Large intestine (tissue), 3 donors: Measurements from ENCODE around the gene POLE. TPM values are rescaled to one million over a fixed set of nuclear protein-coding genes. Genes with fewer than 3 reads are reported as not detected.

ENCODE experiments used
- DNase-seq, 2 donors: peaks; one replicate each; pipeline versions ENCODE4 v3.0.0 to v3.0.0-alpha.2; 2013
- H3K27ac ChIP-seq: one replicate; pipeline ENCODE4 v1.5.1; 2013; ENCODE audit warnings: low read length
- H3K27me3 ChIP-seq: 2 replicates; pipeline ENCODE4 v1.6.1; 2013; ENCODE audit warnings: low read length; ENCODE audit not compliant: control insufficient read depth, insufficient read depth
- H3K36me3 ChIP-seq: 2 replicates; pipeline ENCODE4 v1.6.1; 2013; ENCODE audit warnings: low read length; ENCODE audit not compliant: control insufficient read depth, insufficient read depth
- H3K4me1 ChIP-seq: one replicate; pipeline ENCODE4 v1.6.1; 2013; ENCODE audit warnings: low read length; ENCODE audit not compliant: control insufficient read depth, insufficient read depth
- H3K4me3 ChIP-seq: one replicate; pipeline ENCODE4 v1.5.1; 2013; ENCODE audit warnings: low read length
- H3K9me3 ChIP-seq: one replicate; pipeline ENCODE4 v1.6.1; 2013; ENCODE audit warnings: mild to moderate bottlenecking, low read depth, low read length, moderate library complexity; ENCODE audit not compliant: control insufficient read depth
- WGBS: methylation state at CpG from one replicate; pipeline ENCODE4 v1.1.5; 2013; ENCODE audit warnings: low lambda C conversion rate; ENCODE audit not compliant: insufficient coverage; 5-methylcytosine and 5-hydroxymethylcytosine counted together
- polyA plus RNA-seq: library from polyadenylated mRNA; unstranded; fragments of 120-200 nt; gene quantifications from one replicate; pipeline ENCODE4 v1.2.1, GENCODE V29; 2013

POLE gene
- polyA plus RNA-seq, 1 donor, result 48.1 TPM

DNA sequence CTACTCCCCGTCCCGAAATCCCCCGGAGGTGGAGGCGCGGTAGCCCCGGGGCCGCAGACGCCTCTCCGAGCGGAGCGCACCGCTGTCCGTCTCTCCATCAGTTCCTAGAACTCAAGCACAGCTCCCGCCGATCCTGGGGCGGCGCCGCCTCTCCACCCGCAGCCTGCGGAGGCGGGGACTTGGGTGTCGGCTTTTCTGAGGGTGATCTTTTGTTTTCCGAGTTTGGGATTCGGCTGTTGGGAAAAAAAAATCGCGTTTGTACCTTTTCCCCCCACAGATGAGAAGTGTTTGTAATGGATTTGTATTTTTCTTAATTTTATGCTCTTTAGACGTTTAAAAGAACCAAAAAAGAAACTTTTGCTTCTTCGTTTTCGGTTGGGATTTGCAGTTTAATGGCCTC is 103.4 kb downstream of the POLE start:
- peaks cover 19% of the 10 kb centered on the region for H3K36me3 ChIP-seq
- no peak for DNase-seq
- H3K27ac ChIP-seq, result no peak overlapping the region
- H3K4me1 ChIP-seq, result no peaks in the 10 kb centered on the region
- no peak overlapping the region for H3K4me3 ChIP-seq
- peaks cover 5% of the 10 kb centered on the region for H3K27me3 ChIP-seq
- WGBS, result no CpG with 5 or more reads among the region's 29 CpGs
- H3K9me3 ChIP-seq, result peaks cover 16% of the 10 kb centered on the region

DNA sequence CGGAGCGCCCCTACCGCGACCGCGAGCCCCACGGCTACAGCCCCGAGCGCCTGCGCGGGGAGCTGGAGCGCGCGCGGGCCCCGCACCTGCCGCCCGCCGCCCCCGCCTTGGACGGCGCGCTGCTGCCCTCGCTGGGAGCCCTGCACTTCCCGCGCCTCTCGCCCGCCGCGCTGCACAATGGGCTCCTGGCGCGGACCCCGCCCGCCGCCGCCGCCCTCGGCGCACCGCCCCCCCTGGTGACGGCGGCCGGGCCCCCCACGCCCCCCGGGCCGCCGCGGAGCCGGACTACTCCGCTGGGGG is 103.8 kb downstream of the POLE start:
- no peak for DNase-seq
- no peaks in the 10 kb centered on the region for H3K4me1 ChIP-seq
- no peak overlapping the region for H3K4me3 ChIP-seq
- no CpG with 5 or more reads among the region's 50 CpGs for WGBS
- no peak overlapping the region for H3K27ac ChIP-seq
- H3K36me3 ChIP-seq, result peaks cover 23% of the 10 kb centered on the region
- H3K27me3 ChIP-seq, result peaks cover 5% of the 10 kb centered on the region
- peaks cover 16% of the 10 kb centered on the region for H3K9me3 ChIP-seq

- Histone ChIP-seq H3K4me3 (no peak overlapping the region), H3K36me3 (peaks cover 28% of the 10 kb centered on the region), H3K27ac (no peak overlapping the region), H3K27me3 (peaks cover 5% of the 10 kb centered on the region), H3K9me3 (peaks cover 16% of the 10 kb centered on the region), H3K4me1 (no peaks in the 10 kb centered on the region)
- DNase-seq, result no peak
- WGBS, result no CpG with 5 or more reads among the region's 89 CpGs
Observed at GRCh38 chr12:132582582-132583410, 104.3 kb downstream of the POLE start.

DNA sequence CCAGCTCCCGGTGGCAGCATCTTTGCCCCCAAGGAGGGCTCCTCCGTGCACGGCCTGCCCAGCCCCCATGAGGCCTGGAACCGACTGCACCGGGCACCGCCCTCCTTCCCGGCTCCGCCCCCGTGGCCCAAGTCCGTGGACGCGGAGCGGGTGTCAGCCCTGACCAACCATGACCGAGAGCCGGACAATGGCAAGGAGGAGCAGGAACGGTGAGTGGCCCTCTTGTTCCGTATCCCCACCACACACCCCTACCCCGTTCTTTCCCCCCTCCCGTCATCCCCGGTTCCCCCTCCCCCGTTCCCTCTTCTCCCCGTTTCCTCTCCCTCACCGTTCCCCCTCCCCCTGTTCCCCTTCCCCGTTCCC is 105.1 kb downstream of the POLE start:
- peaks cover 5% of the 10 kb centered on the region for H3K27me3 ChIP-seq
- peaks cover 35% of the 10 kb centered on the region for H3K36me3 ChIP-seq
- WGBS, result no CpG with 5 or more reads among the region's 24 CpGs
- peaks cover 16% of the 10 kb centered on the region for H3K9me3 ChIP-seq
- DNase-seq, result no peak
- no peak overlapping the region for H3K4me3 ChIP-seq
- no peak overlapping the region for H3K27ac ChIP-seq
- H3K4me1 ChIP-seq, result no peaks in the 10 kb centered on the region

DNA sequence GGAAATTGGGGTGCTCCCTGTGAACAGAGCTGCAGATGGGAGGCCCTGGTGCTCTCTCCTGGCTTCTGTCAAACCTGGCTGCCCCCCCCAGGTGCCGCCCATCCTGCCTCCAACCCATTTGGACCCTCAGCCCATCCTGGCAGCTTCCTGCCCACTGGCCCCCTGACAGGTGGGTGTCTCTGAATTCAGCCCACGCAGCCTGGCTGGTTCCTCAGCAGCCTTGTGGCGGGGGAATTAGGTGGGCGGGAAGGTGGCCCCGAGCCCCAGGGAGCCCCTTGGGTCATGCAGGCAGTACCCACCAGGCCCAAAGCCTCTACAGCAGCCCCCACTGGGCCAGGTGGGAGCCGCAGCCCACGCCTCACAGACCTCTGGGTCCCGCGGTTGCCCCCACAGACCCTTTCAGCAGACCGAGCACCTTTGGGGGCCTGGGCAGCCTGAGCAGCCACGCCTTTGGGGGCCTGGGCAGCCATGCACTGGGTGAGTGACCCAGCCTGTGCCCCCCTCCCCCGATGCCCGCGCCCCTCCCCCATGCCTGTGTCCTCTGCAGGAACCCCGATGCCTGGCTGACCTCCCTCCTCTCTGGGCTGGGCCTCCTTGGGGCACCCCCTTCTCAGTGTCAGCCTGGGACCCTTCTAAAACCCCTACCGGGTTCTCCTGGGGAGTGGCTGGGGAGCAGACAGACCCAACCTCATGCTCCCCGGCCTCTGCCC is 105.6 kb downstream of the POLE start:
- DNase-seq, result no peak
- WGBS, result no CpG with 5 or more reads among the region's 17 CpGs
- peaks cover 5% of the 10 kb centered on the region for H3K27me3 ChIP-seq
- H3K4me1 ChIP-seq, result no peaks in the 10 kb centered on the region
- H3K4me3 ChIP-seq, result no peak overlapping the region
- peaks cover 41% of the 10 kb centered on the region for H3K36me3 ChIP-seq
- H3K27ac ChIP-seq, result no peak overlapping the region
- peaks cover 16% of the 10 kb centered on the region for H3K9me3 ChIP-seq

- no CpG with 5 or more reads among the region's 12 CpGs for WGBS
- no peak for DNase-seq
- Histone ChIP-seq H3K27ac (no peak overlapping the region), H3K4me3 (no peak overlapping the region), H3K4me1 (no peaks in the 10 kb centered on the region), H3K9me3 (peaks cover 16% of the 10 kb centered on the region), H3K36me3 (peaks cover 45% of the 10 kb centered on the region), H3K27me3 (peaks cover 5% of the 10 kb centered on the region)
Observed at GRCh38 chr12:132580701-132581292, 106.3 kb downstream of the POLE start.

DNA sequence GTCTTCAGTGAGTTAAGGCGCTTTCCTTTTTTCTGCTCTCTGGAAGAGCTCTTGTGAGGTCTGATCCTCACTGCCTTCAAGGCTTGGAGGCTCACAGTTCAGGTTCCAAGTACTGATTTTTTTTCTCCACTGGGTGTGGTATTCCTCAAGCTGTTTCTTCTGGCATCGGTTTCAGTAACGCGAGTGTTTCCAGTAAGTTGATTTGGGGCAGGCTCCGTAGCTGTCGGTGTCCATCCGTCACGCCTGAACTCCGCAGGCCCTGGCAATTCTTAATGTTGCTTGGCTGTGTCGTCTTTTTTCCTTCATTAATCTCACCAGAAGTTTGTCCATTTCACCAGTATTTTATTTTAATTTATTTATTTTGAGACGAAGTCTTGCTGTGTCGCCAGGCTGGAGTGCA is 107.4 kb downstream of the POLE start:
- Histone ChIP-seq H3K36me3 (peaks cover 52% of the 10 kb centered on the region), H3K27ac (no peak overlapping the region), H3K4me1 (no peaks in the 10 kb centered on the region), H3K27me3 (peaks cover 5% of the 10 kb centered on the region), H3K9me3 (peaks cover 12% of the 10 kb centered on the region), H3K4me3 (no peak overlapping the region)
- WGBS, result 93% methylated on average over 3 of the region's 12 CpGs
- no peak for DNase-seq

DNA sequence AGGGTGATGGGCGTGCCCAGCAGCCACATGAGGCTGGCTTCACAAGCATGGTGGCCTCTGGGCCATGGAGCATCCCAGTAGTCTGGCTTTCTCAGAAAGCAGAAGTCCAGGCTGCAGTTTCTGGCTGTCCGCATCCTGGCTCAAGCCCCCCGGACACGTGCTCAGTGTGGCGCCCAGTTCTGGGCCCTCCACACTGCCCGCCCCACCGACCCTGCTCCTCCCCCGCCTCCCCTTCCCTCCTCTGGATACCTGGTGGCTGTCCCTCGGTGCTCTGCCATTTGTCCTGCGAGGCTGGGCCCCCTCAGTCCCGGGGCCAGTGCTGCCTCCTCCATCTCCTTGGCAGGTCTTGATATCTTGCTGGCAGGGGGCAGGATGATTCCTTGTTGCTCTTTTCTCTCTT is 108.3 kb downstream of the POLE start:
- peaks cover 10% of the 10 kb centered on the region for H3K9me3 ChIP-seq
- no peak overlapping the region for H3K27ac ChIP-seq
- H3K27me3 ChIP-seq, result peaks cover 5% of the 10 kb centered on the region
- WGBS, result no CpG with 5 or more reads among the region's 11 CpGs
- no peak overlapping the region for H3K4me3 ChIP-seq
- no peak for DNase-seq
- H3K36me3 ChIP-seq, result peaks cover 57% of the 10 kb centered on the region
- no peaks in the 10 kb centered on the region for H3K4me1 ChIP-seq

GRCh38 chr12:132578118-132578517 is 109.0 kb downstream of the POLE start:
- WGBS, result no CpG with 5 or more reads among the region's 11 CpGs

DNA sequence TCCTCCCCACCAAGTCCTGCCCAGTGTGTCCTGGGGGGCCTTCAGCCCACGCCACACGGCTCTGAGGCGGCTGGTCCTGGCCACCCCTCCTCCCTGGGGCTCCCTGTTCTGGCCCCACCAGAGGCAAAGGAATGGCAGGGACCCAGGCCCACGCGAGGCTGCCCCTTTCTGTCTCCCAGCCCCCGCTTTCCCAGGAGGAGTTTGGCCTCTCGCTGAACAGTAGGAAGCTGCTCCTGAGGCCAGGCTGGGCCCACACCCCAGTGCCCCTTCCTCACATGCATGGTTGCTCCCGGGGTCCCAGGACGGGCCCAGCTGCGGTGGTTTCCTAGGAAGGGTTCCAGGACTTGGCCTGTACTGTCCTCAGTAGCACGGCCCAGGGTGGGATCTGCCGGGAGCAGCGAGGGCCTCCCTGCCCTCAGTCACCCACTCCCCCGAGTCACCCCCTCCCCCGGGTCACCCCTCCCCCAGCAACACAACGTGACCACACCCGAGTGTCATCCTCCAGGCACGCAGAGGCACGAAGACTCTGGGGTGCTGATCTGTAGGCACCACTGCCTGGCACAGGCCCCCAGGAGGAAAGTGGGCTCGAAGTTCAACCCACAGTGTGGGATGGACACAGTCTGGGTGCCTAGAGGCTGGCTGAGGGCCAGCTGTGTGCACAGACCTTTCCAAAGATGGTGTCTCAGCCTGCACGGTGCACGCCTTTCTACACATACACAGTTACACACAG is 109.8 kb downstream of the POLE start:
- peaks cover 1% of the 10 kb centered on the region for H3K27me3 ChIP-seq
- H3K4me1 ChIP-seq, result no peaks in the 10 kb centered on the region
- no peak for DNase-seq
- WGBS, result no CpG with 5 or more reads among the region's 22 CpGs
- H3K36me3 ChIP-seq, result peaks cover 69% of the 10 kb centered on the region
- H3K9me3 ChIP-seq, result peaks cover 4% of the 10 kb centered on the region
- no peak overlapping the region for H3K4me3 ChIP-seq
- H3K27ac ChIP-seq, result no peak overlapping the region

More at GRCh38 chr12:132578118-132578517, 109.0 kb downstream of the POLE start:
- Histone ChIP-seq H3K27me3 (peaks cover 5% of the 10 kb centered on the region), H3K9me3 (peaks cover 10% of the 10 kb centered on the region), H3K4me3 (no peak overlapping the region), H3K4me1 (no peaks in the 10 kb centered on the region), H3K36me3 (peaks cover 64% of the 10 kb centered on the region), H3K27ac (no peak overlapping the region)
- no peak for DNase-seq
